Measurements from ENCODE around the gene MEGF8.

The MEGF8 gene

GRCh38 chr19:42422092-42422900 lies 96.9 kb downstream of the MEGF8 start:
- DNase-seq, result no peak

- DNase-seq, result peak; percentile 44
Observed at GRCh38 chr19:42422901-42423461, 97.5 kb downstream of the MEGF8 start.

GRCh38 chr19:42423462-42424344 lies 98.3 kb downstream of the MEGF8 start:
- peak; percentile 88 for DNase-seq

GRCh38 chr19:42424345-42424707 lies 98.9 kb downstream of the MEGF8 start:
- DNase-seq, result no peak

- no peak for DNase-seq
Observed at GRCh38 chr19:42424712-42425131, 99.3 kb downstream of the MEGF8 start.

GRCh38 chr19:42426643-42427042 lies 101.2 kb downstream of the MEGF8 start:
- DNase-seq, result no peak

- no peak for DNase-seq
Observed at GRCh38 chr19:42427313-42427712, 101.9 kb downstream of the MEGF8 start, which contains the start of gene LIPE. Gene LIPE (minus strand): TSS chr19:42427388. CDS start chr19:42427149, 239 bp downstream.

Data from effector CD4-positive, alpha-beta T cell (primary cell).